Gastrocnemius medialis (tissue), 4 donors: ENCODE data around the gene DKC1.

Source experiments
- CTCF ChIP-seq, 5 experiments: fragments of 450-650 bp in 3 of 5; fragments of 200-600 bp in 2 of 5; sonication (generic) in 2 of 5; IDR thresholded peaks in 4 of 5; conservative IDR thresholded peaks in 1 of 5; 1 replicate in 4 of 5; 2 replicates in 1 of 5; pipeline ENCODE4 v1.5.1; 2016 to 2019; ENCODE audit warnings: antibody characterized with exemption in 5 of 5, mild to moderate bottlenecking in 3 of 5, moderate library complexity in 3 of 5
- POLR2A ChIP-seq, 2 donors: fragments of 450-650 bp; IDR thresholded peaks; one replicate each; pipeline ENCODE4 v1.6.1; 2017; ENCODE audit warnings: antibody characterized with exemption in 2 of 2, mild to moderate bottlenecking in 2 of 2, moderate library complexity in 2 of 2

- TF ChIP-seq POLR2A (IDR thresholded peaks at IDR 0.05) (no peak), CTCF (IDR thresholded peaks at IDR 0.05 in 4 of 5, conservative IDR thresholded peaks at IDR 0.05 in 1 of 5) (no peak)
Observed at GRCh38 chrX:154805696-154806091, 43.0 kb downstream of the DKC1 start.
